GM18520 (cell line): Measurements from ENCODE around the gene GLI3.

Experiments
- ATAC-seq: cut with Tn5 transposase; IDR thresholded peaks from one replicate; pipeline ENCODE4 v1.9.1; 2021; ENCODE audit not compliant: unreplicated experiment

Gene GLI3

GRCh38 chr7:41940760-41941343 is 296.2 kb downstream of the GLI3 start:
- no peak for ATAC-seq

GRCh38 chr7:41938371-41938770 is 298.6 kb downstream of the GLI3 start:
- no peak for ATAC-seq

- no peak for ATAC-seq
Measured at GRCh38 chr7:41933427-41933826, 303.6 kb downstream of the GLI3 start.

- ATAC-seq = no peak
Measured at GRCh38 chr7:41931263-41931646, 305.8 kb downstream of the GLI3 start.

- no peak for ATAC-seq
Measured at GRCh38 chr7:41930538-41931262, 306.3 kb downstream of the GLI3 start.

GRCh38 chr7:41928781-41929180 is 308.2 kb downstream of the GLI3 start:
- ATAC-seq = no peak

- ATAC-seq = no peak
Measured at GRCh38 chr7:41928166-41928565, 308.8 kb downstream of the GLI3 start.

GRCh38 chr7:41927380-41927779 is 309.6 kb downstream of the GLI3 start:
- no peak for ATAC-seq

GRCh38 chr7:41925946-41926345 is 311.1 kb downstream of the GLI3 start:
- ATAC-seq = no peak

GRCh38 chr7:41924796-41925195 is 312.2 kb downstream of the GLI3 start:
- ATAC-seq = no peak

GRCh38 chr7:41922373-41922772 is 314.6 kb downstream of the GLI3 start:
- no peak for ATAC-seq

- ATAC-seq = no peak
Measured at GRCh38 chr7:41921453-41921981, 315.5 kb downstream of the GLI3 start.

GRCh38 chr7:41918597-41918996 is 318.4 kb downstream of the GLI3 start:
- no peak for ATAC-seq

GRCh38 chr7:41916450-41916927 is 320.5 kb downstream of the GLI3 start:
- no peak for ATAC-seq

- ATAC-seq = no peak
Measured at GRCh38 chr7:41915871-41916270, 321.1 kb downstream of the GLI3 start.

- ATAC-seq = no peak
Measured at GRCh38 chr7:41912851-41913567, 324.0 kb downstream of the GLI3 start.

- no peak for ATAC-seq
Measured at GRCh38 chr7:41912426-41912825, 324.6 kb downstream of the GLI3 start.

- no peak for ATAC-seq
Measured at GRCh38 chr7:41911792-41912191, 325.2 kb downstream of the GLI3 start.
